Measurements from ENCODE around the gene RFFL. TPM values are rescaled to one million over a fixed set of nuclear protein-coding genes. Genes with fewer than 3 reads are reported as not detected.

RFFL gene
- polyA plus RNA-seq, 1 donor from 2014 or later: 6.6 TPM

GRCh38 chr17:35011671-35012216, 51.8 kb downstream of the RFFL start:
- no peak overlapping the region for H3K9ac ChIP-seq (ENCODE audit: low read length)
- H3K4me2 ChIP-seq (ENCODE audit: low read length): no peak overlapping the region
- no peak overlapping the region for H2AFZ ChIP-seq (ENCODE audit: low read depth, low read length)
- H3K27me3 ChIP-seq (ENCODE audit: insufficient read depth, low read depth, low read length): no peaks in the 10 kb centered on the region
- H3K79me2 ChIP-seq (replicated peaks; ENCODE audit: insufficient read depth, low read length): no peaks in the 10 kb centered on the region
- no peak for TF ChIP-seq EP300 (conservative IDR thresholded peaks at IDR 0.05; ENCODE audit: poor library complexity, severe bottlenecking)
- no peak overlapping the region for H3K27ac ChIP-seq (ENCODE audit: low read length)
- H4K20me1 ChIP-seq (ENCODE audit: insufficient read depth): no peaks in the 10 kb centered on the region
- no peaks in the 10 kb centered on the region for H3K9me2 ChIP-seq (ENCODE audit: insufficient read depth, low read length)
- no peak overlapping the region for H3K4me3 ChIP-seq (ENCODE audit: low read length)
- no peaks in the 10 kb centered on the region for H3K9me3 ChIP-seq (ENCODE audit: low read length)
- H3K36me3 ChIP-seq (ENCODE audit: insufficient read depth, low read length): peaks cover 10% of the 10 kb centered on the region
- H3F3A ChIP-seq (ENCODE audit: insufficient read depth, low read length, poor library complexity, severe bottlenecking): no peaks in the 10 kb centered on the region

DNA sequence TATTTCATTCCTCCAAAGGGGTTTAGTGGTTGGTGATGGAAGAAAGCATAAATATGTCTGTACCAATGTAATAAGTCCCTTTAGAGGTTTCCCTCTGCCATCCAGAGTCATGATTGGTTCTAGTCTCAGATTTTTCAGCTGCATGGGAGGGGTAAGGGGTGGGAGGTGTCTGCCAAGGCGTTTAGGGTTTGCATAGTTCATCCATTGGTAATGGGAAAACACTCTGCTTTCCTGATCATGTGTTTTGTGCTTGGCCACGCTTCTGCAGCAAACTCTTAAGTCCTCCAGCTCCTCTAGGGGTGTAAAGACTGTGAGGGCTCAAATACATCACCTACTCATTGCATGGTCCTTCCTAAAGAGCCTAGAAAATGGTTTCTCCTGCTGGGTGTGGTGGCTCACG, 53.4 kb downstream of the RFFL start:
- no peaks in the 10 kb centered on the region for H3K9me2 ChIP-seq (ENCODE audit: insufficient read depth, low read length)
- TF ChIP-seq, protein P1, sequence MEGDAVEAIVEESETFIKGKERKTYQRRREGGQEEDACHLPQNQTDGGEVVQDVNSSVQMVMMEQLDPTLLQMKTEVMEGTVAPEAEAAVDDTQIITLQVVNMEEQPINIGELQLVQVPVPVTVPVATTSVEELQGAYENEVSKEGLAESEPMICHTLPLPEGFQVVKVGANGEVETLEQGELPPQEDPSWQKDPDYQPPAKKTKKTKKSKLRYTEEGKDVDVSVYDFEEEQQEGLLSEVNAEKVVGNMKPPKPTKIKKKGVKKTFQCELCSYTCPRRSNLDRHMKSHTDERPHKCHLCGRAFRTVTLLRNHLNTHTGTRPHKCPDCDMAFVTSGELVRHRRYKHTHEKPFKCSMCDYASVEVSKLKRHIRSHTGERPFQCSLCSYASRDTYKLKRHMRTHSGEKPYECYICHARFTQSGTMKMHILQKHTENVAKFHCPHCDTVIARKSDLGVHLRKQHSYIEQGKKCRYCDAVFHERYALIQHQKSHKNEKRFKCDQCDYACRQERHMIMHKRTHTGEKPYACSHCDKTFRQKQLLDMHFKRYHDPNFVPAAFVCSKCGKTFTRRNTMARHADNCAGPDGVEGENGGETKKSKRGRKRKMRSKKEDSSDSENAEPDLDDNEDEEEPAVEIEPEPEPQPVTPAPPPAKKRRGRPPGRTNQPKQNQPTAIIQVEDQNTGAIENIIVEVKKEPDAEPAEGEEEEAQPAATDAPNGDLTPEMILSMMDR (IDR thresholded peaks at IDR 0.05; ENCODE audit: poor library complexity, severe bottlenecking): no peak
- TF ChIP-seq TAF1 (IDR thresholded peaks at IDR 0.05; ENCODE audit: low read depth) (no peak), EZH2 (IDR thresholded peaks at IDR 0.05; ENCODE audit: borderline replicate concordance, insufficient read depth, low read length, poor library complexity, severe bottlenecking) (no peak), RAD21 (conservative IDR thresholded peaks at IDR 0.05) (no peak), SMC3 (conservative IDR thresholded peaks at IDR 0.05; ENCODE audit: poor library complexity) (no peak), POLR2AphosphoS5 (IDR thresholded peaks at IDR 0.05) (no peak), MXI1 (conservative IDR thresholded peaks at IDR 0.05; ENCODE audit: poor library complexity, severe bottlenecking) (no peak), EP300 (conservative IDR thresholded peaks at IDR 0.05; ENCODE audit: poor library complexity, severe bottlenecking) (no peak)
- TF ChIP-seq, protein P2, sequence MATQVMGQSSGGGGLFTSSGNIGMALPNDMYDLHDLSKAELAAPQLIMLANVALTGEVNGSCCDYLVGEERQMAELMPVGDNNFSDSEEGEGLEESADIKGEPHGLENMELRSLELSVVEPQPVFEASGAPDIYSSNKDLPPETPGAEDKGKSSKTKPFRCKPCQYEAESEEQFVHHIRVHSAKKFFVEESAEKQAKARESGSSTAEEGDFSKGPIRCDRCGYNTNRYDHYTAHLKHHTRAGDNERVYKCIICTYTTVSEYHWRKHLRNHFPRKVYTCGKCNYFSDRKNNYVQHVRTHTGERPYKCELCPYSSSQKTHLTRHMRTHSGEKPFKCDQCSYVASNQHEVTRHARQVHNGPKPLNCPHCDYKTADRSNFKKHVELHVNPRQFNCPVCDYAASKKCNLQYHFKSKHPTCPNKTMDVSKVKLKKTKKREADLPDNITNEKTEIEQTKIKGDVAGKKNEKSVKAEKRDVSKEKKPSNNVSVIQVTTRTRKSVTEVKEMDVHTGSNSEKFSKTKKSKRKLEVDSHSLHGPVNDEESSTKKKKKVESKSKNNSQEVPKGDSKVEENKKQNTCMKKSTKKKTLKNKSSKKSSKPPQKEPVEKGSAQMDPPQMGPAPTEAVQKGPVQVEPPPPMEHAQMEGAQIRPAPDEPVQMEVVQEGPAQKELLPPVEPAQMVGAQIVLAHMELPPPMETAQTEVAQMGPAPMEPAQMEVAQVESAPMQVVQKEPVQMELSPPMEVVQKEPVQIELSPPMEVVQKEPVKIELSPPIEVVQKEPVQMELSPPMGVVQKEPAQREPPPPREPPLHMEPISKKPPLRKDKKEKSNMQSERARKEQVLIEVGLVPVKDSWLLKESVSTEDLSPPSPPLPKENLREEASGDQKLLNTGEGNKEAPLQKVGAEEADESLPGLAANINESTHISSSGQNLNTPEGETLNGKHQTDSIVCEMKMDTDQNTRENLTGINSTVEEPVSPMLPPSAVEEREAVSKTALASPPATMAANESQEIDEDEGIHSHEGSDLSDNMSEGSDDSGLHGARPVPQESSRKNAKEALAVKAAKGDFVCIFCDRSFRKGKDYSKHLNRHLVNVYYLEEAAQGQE (IDR thresholded peaks at IDR 0.05; ENCODE audit: borderline replicate concordance): no peak
- no peaks in the 10 kb centered on the region for H3K9me3 ChIP-seq (ENCODE audit: low read length)
- no peak overlapping the region for H3K4me2 ChIP-seq (ENCODE audit: low read length)
- H3F3A ChIP-seq (ENCODE audit: insufficient read depth, low read length, poor library complexity, severe bottlenecking): no peaks in the 10 kb centered on the region
- no peaks in the 10 kb centered on the region for H3K36me3 ChIP-seq (ENCODE audit: insufficient read depth, low read length)
- no peak overlapping the region for H3K9ac ChIP-seq (ENCODE audit: low read length)
- no peaks in the 10 kb centered on the region for H4K20me1 ChIP-seq (ENCODE audit: insufficient read depth)
- H3K79me2 ChIP-seq (replicated peaks; ENCODE audit: insufficient read depth, low read length): no peaks in the 10 kb centered on the region
- no peak overlapping the region for H3K4me3 ChIP-seq (ENCODE audit: low read length)
- no peaks in the 10 kb centered on the region for H3K27me3 ChIP-seq (ENCODE audit: insufficient read depth, low read depth, low read length)
- no peak overlapping the region for H2AFZ ChIP-seq (ENCODE audit: low read depth, low read length)
- H3K27ac ChIP-seq (ENCODE audit: low read length): no peak overlapping the region

Measured in neural cell (in vitro differentiated cells).